GM12874 (cell line): Measurements from ENCODE around the gene EPS15.

Experiments
- CTCF ChIP-seq: IDR thresholded peaks from 2 replicates; pipeline ENCODE4 v1.5.1; 2011; ENCODE audit warnings: low read depth, mild to moderate bottlenecking, control low read depth, low read length, moderate library complexity; ENCODE audit not compliant: insufficient read depth

EPS15 gene

DNA sequence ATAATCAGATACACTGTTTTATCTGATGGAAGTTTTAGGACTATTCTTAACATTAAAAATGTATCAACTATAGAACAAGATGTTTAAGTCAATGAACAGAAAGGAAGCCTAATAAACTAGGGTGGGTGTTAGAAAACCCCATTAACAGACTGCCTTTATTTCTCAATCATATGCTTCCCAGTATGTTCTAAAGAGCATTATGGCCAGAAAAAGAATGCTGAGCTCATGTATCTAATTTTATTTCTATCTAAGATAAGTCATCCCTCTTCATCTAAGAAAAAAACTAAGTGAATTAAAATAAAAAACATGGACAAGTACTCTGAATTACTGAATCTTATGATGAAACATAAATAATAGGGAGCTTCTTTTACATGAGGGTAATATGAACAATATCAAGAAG, 102.2 kb downstream of the EPS15 start:
- TF ChIP-seq CTCF, result no peak

- no peak for TF ChIP-seq CTCF
Observed at GRCh38 chr1:51415963-51416362, 103.1 kb downstream of the EPS15 start.

DNA sequence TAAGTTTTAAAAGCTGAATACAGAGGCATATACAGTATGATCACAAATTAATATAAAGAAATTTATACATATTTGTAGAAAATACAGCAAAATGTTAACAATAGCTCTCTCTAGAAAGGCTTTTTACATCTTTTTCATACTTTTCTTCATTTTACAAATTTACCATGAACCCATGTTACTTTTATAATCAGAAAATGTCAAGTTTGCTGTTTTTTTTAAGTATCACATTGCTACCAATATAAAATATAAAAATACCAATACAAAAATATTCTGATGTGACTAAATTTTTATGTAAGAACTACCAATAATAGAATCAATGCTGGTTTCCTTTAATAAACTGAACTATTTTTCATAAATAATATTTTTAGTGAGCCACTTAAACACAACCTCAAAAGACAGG, 104.3 kb downstream of the EPS15 start:
- no peak for TF ChIP-seq CTCF

- no peak for TF ChIP-seq CTCF
Observed at GRCh38 chr1:51410568-51411460, 108.3 kb downstream of the EPS15 start.

- no peak for TF ChIP-seq CTCF
Observed at GRCh38 chr1:51392241-51392640, 126.8 kb downstream of the EPS15 start.

DNA sequence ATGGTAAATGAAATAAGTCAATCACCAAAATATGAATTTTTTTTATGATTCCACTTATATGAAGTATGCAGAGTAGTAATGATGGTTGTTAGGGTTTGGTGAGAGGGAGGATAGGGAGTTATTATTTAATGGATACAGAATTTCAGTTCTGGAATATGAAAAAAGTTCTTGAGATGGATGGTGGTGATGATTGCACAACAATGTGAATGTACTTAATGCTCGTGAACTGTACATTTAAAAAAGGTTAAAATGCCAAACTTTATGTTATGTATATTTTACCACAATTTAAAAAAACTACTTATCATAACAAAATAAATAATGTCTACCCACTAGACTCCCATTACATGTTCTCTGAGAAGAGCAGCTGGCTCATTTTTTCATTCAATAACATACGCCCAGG, 133.3 kb downstream of the EPS15 start:
- TF ChIP-seq CTCF, result no peak

- no peak for TF ChIP-seq CTCF
Observed at GRCh38 chr1:51381964-51382363, 137.1 kb downstream of the EPS15 start.
